ENCODE measurements around the gene ADAM15. TPM values are rescaled to one million over a fixed set of nuclear protein-coding genes. Genes with fewer than 3 reads are reported as not detected.

The ADAM15 gene
- total and polyA plus RNA-seq, 2 of the 8 experiments (the other 6 are each of a cell fraction or from before 2014, with no cell fraction given), result 32.9 to 37.6 TPM

DNA sequence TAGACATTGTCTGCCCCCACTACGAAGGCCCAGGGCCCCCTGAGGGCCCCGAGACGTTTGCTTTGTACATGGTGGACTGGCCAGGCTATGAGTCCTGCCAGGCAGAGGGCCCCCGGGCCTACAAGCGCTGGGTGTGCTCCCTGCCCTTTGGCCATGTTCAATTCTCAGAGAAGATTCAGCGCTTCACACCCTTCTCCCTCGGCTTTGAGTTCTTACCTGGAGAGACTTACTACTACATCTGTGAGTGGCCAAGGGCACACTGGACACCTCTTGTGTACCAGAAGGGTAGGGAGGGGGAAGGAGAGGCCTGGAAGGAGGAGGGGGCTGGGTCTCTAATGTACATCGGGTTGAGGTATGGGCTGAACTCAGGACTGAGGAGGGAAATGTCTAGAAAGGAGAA, 15.7 kb downstream of the ADAM15 start (continued):
- no peak for TF ChIP-seq CBX5 (IDR thresholded peaks at IDR 0.05; ENCODE audit: low read depth, low read length)
- no peak for TF ChIP-seq POU5F1 (IDR thresholded peaks at IDR 0.05; ENCODE audit: low read depth, low read length)
- no peak for TF ChIP-seq BRCA1 (IDR thresholded peaks at IDR 0.05; ENCODE audit: low read depth, low read length)
- no peak for TF ChIP-seq EP300 (IDR thresholded peaks at IDR 0.05; ENCODE audit: borderline replicate concordance in 1 of 2, low read depth in 2 of 2, low read length in 2 of 2)
- no peak for TF ChIP-seq NANOG (IDR thresholded peaks at IDR 0.05; ENCODE audit: insufficient read depth, low read depth, low read length, poor library complexity, severe bottlenecking)

Data from H1 (cell line).